ENCODE data around the gene ARFGAP3. TPM values are rescaled to one million over a fixed set of nuclear protein-coding genes. Genes with fewer than 3 reads are reported as not detected.

Gene ARFGAP3
- total RNA-seq, 1 donor from 2014 or later: 39.9 TPM

- H3K27ac ChIP-seq: no peak overlapping the region
- no peak overlapping the region for H3K4me3 ChIP-seq
- H3K27me3 ChIP-seq (ENCODE audit: low read depth): no peaks in the 10 kb centered on the region
- no peaks in the 10 kb centered on the region for H3K9me3 ChIP-seq
- TF ChIP-seq, protein P1, sequence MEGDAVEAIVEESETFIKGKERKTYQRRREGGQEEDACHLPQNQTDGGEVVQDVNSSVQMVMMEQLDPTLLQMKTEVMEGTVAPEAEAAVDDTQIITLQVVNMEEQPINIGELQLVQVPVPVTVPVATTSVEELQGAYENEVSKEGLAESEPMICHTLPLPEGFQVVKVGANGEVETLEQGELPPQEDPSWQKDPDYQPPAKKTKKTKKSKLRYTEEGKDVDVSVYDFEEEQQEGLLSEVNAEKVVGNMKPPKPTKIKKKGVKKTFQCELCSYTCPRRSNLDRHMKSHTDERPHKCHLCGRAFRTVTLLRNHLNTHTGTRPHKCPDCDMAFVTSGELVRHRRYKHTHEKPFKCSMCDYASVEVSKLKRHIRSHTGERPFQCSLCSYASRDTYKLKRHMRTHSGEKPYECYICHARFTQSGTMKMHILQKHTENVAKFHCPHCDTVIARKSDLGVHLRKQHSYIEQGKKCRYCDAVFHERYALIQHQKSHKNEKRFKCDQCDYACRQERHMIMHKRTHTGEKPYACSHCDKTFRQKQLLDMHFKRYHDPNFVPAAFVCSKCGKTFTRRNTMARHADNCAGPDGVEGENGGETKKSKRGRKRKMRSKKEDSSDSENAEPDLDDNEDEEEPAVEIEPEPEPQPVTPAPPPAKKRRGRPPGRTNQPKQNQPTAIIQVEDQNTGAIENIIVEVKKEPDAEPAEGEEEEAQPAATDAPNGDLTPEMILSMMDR (IDR thresholded peaks at IDR 0.05): no peak
- peaks cover 16% of the 10 kb centered on the region for H3K4me1 ChIP-seq
- intact Hi-C loops (cut with DNase I): no loop called here
- ATAC-seq (no peak), DNase-seq (no peak)
- peaks cover 80% of the 10 kb centered on the region for H3K36me3 ChIP-seq
Observed at GRCh38 chr22:42799461-42800405, 57.3 kb downstream of the ARFGAP3 start.

- intact Hi-C loops (cut with DNase I): no loop called here
- ATAC-seq: no peak
- no peak for DNase-seq
- no peak overlapping the region for H3K4me3 ChIP-seq
- no peak overlapping the region for H3K27ac ChIP-seq
- H3K36me3 ChIP-seq: peaks cover 78% of the 10 kb centered on the region
- H3K27me3 ChIP-seq (ENCODE audit: low read depth): no peaks in the 10 kb centered on the region
- H3K9me3 ChIP-seq: no peaks in the 10 kb centered on the region
- H3K4me1 ChIP-seq: peaks cover 9% of the 10 kb centered on the region
- TF ChIP-seq, protein P1 (IDR thresholded peaks at IDR 0.05): no peak
Observed at GRCh38 chr22:42799061-42799460, 58.0 kb downstream of the ARFGAP3 start.

DNA sequence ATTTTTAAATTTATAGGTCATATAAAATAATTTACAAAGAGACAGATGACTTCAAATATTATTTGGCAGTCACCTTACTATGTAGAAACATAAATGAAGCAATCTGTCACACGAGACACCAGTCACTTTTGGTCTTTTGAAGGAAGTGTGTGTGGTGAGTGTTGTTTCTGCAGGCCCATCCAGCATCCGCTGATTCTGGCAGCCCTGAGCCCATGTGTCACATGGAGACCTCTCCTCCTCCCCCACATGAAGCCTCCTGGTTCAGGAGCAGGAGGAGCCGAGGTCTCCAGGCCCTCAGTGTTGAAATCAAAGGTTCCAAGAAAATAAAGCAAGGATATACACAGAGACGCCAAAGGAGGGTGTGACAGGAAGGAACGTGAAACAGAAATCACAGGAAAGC is 60.1 kb downstream of the ARFGAP3 start:
- intact Hi-C loops (cut with DNase I): no loop called here
- ATAC-seq (no peak), DNase-seq (no peak)
- peaks cover 68% of the 10 kb centered on the region for H3K36me3 ChIP-seq
- peak overlapping the region; percentile 2 for H3K27ac ChIP-seq
- no peaks in the 10 kb centered on the region for H3K27me3 ChIP-seq (ENCODE audit: low read depth)
- H3K4me3 ChIP-seq: no peak overlapping the region
- peaks cover under 1% of the 10 kb centered on the region for H3K4me1 ChIP-seq
- no peaks in the 10 kb centered on the region for H3K9me3 ChIP-seq
- TF ChIP-seq, protein P1 (IDR thresholded peaks at IDR 0.05): no peak

GRCh38 chr22:42796081-42796480 is 61.0 kb downstream of the ARFGAP3 start:
- intact Hi-C loops (cut with DNase I): no loop called here
- Histone ChIP-seq H3K4me1 (peaks cover 10% of the 10 kb centered on the region), H3K4me3 (no peak overlapping the region), H3K27me3 (ENCODE audit: low read depth) (no peaks in the 10 kb centered on the region), H3K36me3 (peaks cover 58% of the 10 kb centered on the region), H3K27ac (no peak overlapping the region), H3K9me3 (no peaks in the 10 kb centered on the region)
- TF ChIP-seq, protein P1 (IDR thresholded peaks at IDR 0.05): no peak
- DNase-seq (no peak), ATAC-seq (no peak)

GRCh38 chr22:42794551-42795510 is 62.2 kb downstream of the ARFGAP3 start:
- no peak for DNase-seq
- peak in 1 of 2 donors; percentile 3 for ATAC-seq
- intact Hi-C loops (cut with DNase I): loop anchor here (2.0 kb wide), 1 partner anchor 22 kb away; no protein-coding TSS in a partner anchor

More at GRCh38 chr22:42794551-42795510, 62.2 kb downstream of the ARFGAP3 start:
- Histone ChIP-seq H3K4me3 (no peak overlapping the region), H3K9me3 (no peaks in the 10 kb centered on the region), H3K36me3 (peaks cover 46% of the 10 kb centered on the region), H3K27ac (no peak overlapping the region), H3K4me1 (peaks cover 11% of the 10 kb centered on the region), H3K27me3 (ENCODE audit: low read depth) (no peaks in the 10 kb centered on the region)
- TF ChIP-seq, protein P1 (IDR thresholded peaks at IDR 0.05): peak; percentile 14

All from lower lobe of right lung (tissue), 2 donors.